HG02981 (cell line): ENCODE measurements around the gene LRIT2.

Experiments
- ATAC-seq: cut with Tn5 transposase; IDR thresholded peaks from one replicate; pipeline ENCODE4 v1.9.1; 2021; ENCODE audit warnings: mild to moderate bottlenecking, moderate library complexity; ENCODE audit not compliant: unreplicated experiment

The LRIT2 gene

DNA sequence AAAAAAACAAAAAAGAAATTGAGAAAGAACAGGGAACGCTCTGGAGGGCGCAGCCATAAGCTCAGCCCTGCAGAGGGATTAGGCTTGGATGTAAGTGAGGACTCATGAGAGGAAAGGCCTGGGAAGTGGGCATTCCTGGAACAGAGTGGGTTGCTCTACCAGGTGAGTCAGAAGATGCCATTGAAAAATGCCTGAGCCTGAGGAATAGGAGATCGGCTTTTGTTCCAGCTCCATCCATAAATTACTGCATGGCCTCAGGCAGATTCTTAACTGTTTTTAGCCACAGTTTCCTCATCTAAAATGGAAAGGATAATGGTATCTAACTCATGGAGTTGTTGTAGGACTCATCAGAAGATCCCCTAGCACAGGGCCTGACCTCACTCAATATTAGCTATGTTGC is 18.4 kb upstream of the LRIT2 start:
- no peak for ATAC-seq

- no peak for ATAC-seq
Observed at GRCh38 chr10:84241185-84241790, 15.9 kb upstream of the LRIT2 start, which contains the start of gene LRIT1. Gene LRIT1 (minus strand): TSS chr10:84241546. CDS start chr10:84241439, 107 bp downstream.

DNA sequence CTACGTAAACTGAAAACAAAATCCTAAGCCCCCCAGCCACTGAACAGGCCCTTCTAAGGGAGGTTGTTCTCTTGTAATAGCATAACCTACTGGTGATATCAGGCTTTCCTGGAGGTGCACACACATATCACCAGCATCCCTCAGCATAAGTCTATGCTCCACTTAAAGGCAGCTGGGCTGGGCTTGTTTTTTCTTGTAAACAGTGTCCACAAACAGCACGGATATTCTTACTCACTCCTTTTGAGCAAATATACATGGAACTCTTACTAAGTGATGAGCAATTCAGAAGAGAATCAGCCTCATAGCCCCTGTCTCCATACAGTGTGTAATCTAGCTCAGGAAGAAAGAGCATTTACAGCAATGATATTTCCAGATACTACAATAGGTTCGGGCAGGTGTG is 13.6 kb upstream of the LRIT2 start:
- no peak for ATAC-seq

DNA sequence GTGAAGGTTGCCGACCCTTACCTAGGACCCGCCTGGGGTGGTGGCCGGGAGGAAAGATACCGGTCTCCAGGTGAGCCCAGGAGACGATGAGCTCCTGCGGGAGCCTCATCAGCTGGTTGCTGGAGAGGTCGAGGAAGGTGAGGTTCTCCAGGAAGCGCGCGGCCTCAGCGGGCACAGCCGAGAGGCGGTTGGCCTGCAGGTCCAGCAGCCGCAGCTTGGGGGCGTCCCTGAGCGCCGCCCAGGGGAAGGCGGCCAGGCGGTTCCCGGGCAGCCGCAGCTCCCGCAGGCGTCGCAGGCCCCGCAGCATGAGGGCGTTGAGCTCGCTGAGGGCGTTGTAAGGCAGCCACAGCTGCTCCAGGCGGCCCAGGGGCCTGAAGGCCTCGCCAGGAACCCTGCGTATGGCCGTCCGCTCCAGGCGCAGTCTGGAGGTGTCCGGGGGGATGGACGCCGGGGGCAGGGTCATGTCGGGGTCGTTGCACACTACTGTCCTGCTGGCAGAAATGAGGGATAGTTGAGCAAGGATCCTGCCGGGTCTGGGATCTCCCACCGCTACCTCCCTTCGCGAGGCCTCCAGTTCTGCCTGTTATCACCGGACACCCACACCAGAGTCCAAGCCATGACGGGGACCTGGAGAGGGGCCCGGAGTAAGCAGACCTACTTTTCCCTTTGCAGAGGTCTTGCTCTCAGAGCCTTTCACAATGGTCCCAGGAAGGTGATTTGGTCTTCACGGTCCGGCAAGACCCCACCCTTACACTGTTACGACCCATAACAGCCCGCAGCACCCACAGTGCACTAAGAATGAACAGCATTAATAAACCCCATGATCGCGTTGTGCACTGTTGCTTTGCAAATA is 12.1 kb upstream of the LRIT2 start:
- no peak for ATAC-seq

DNA sequence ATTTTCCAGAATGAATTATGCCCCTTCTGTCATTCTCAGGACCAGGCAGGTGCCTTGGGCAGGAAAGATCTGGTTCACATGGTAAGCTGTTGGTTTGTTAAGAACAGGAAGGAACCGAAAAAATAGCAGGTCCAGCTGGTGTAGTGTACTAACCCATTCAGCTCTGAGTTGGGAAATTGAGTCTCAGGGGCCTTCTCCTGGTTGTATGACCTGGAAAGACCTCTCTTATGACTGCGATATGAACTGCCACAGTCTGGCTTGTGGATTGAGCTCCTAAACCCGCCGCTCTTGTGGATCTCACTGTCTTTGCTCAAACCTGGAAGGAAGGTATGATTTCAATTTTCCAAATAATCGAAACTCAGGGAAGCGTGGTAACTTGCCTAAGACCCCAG is 11.5 kb upstream of the LRIT2 start:
- no peak for ATAC-seq

DNA sequence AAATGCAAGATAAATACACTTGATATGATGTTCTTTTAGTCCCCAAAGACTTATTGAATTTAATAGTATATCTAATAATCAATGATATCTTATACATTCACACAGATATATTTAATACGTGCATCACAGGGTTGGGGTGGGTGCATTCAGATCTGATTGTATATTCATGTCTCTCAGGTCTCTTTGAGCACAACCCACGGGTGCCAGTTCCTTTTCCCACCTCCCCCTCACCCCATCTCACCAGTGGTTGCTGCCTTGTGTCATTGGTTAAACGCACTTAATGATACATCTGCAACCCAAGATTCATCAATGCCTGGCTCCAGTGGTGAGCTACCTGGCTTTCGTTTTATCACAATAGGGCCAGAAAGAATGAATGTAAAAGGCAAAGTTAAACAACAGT is 9.8 kb upstream of the LRIT2 start:
- no peak for ATAC-seq

DNA sequence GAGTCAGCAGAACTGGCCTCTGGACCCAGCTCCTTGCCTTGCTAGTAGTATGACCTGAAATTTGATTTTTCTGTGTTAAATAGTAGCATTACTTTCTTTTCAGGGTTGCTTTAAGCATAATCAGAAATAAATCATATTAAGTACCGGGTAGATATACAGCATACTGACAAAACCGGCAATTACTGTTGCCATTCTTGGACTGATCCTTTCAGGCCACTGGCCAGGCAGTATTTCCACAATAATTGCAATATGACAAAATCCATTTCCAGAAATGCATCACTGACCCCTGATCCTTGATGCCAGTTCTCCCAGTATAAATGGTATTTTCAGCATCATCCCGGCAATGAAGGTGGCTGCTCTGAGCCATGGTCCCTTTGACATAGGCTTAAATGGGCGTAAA is 9.1 kb upstream of the LRIT2 start:
- no peak for ATAC-seq

DNA sequence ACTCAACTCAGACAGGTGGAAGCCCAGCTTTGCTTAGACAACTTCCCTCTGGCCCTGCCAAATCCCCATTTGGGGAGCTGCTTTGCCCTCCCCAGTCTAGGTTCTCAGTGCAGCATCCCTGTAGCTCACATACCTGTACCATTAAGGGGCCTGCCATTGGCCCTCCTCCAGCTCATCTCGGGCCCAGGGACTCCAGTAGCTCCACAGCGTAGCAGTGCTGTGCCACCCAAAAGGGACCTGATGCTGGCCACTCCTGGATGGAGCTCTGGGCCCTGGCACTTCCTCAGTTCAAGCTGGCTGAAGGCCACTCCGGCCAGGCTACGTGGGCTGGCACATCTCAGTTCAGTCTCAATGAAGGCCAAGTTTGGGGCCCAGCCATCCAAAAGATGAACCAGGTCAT is 8.6 kb upstream of the LRIT2 start:
- ATAC-seq = no peak

- no peak for ATAC-seq
Observed at GRCh38 chr10:84232376-84232775, 7.0 kb upstream of the LRIT2 start.

GRCh38 chr10:84230359-84230758 is 5.0 kb upstream of the LRIT2 start:
- ATAC-seq = no peak

DNA sequence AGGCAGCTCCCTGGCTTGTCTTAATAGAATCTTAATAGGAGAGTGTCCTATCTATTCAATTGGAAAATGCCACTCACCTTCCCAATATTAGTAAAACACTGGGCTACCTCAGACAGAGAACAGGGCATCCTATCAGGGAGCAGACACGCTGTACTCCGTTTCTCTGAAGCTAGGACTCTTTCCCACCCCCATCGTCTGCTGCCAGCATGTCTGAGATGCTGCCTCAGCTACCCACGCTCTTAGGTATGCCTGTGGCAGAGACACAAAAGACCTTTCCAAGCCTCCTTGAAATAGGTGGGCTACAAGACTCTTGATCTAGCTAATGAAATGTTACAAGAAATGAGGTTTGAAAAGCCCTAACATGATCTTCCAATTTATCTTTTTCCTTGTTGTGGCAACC is 2.5 kb upstream of the LRIT2 start:
- no peak for ATAC-seq

DNA sequence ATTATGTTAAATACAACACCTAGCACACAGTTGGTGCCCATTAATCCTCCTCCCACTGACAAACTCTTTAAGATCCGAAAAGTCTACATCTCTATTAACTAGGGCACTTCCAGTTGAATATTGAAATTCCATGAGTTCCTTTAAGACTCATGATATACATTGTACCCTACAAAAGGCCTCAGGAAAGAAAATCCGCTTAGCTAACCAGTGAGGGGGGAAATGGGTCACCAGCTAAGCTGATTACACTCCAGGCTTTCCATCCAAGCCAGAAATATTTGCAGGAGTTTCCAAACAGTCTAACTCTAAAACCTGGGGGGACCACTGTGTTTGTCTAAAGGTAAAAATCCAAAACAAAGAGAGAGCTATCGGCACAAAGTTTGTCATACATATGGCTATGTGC is 1.3 kb upstream of the LRIT2 start:
- no peak for ATAC-seq

DNA sequence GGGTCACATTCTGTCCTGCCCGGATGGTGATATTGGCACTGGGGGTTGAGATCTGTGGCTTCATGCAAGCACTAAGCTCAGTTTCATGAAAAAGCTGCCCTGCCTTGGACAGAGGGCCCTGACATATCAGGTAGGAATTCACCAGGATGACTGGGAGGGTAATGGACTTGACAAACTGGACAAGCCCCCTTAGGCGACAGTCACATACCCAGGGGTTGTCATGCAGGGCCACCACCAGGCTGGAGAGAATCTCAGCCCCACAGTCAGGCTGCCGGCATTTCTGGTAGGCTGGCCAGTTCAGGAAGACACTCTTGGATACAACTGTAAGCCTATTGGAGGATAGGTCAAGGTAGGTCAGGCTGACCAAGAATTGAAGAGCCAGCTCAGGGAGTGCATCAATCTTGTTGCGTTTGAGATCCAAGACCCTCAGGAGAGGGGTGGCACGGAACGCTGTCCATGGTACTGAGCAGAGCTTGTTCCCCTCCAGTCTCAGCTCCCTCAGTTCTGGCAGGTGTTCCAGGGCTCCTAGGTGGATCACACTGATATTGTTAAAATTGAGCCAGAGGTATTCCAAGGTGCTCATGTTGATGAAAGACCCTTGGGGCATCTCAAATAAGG is 824 bp downstream of the LRIT2 start:
- no peak for ATAC-seq

DNA sequence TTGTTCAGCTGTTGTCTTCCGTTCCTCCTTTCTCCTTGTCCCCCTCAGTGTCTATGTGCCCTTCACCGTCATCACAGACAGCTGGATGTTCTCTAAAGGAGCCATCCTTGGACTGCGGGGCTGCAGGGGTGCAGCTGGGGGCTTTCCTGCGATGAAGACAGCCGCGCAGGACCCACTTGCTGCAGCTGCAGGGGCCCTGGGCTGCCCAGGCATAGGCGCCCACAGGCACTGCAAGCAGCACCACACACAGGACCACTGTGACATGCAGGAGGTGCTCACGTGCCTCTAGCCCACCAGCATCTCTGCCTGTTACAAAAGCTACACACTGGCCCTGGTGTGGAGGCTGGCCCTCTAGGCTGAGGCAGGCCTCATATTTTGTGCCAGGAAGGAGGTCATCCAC is 3.4 kb downstream of the LRIT2 start:
- no peak for ATAC-seq

DNA sequence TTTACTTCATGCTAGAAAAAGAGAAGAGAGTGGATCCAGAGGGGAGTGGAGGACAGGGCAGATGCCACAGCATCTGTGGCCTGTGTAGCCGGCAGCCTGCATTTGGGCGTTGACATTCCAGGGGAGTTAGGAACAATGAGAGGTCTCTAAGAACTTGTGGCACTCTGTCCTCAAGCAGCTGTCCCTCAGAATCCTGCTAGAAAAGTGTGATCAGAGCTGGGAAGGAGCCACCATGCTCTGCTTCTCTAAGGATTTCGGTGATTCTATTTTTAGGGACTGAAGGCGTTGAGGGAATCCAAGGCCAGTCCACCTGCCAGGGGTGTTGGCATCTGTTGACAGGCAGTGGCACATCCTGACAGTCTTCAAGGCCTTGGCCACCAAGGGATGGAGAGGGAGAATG is 7.6 kb downstream of the LRIT2 start:
- ATAC-seq = no peak

DNA sequence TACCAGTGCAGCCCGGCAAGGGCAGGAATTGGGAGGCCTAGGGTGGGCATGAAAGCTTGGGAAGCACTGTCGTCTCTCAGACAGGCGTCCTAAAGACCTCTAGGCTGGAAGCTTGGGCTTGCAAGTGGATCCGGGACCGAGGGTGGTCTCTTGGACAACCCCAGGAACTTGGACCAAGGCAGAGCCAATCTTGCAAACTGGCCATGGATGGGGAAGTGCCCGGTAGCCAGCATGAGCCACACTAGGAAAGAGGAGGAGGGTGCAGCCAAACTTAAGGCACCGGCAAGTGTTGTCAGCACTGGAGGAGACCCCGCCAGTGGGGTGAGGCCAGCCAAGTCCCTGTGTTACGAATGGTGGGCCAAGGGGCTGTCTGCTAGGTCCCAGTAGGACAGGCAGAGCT is 8.5 kb downstream of the LRIT2 start:
- no peak for ATAC-seq

- peak; percentile 93 for ATAC-seq
Observed at GRCh38 chr10:84214612-84215235, 10.6 kb downstream of the LRIT2 start.

GRCh38 chr10:84214046-84214572 is 11.2 kb downstream of the LRIT2 start:
- ATAC-seq = no peak

DNA sequence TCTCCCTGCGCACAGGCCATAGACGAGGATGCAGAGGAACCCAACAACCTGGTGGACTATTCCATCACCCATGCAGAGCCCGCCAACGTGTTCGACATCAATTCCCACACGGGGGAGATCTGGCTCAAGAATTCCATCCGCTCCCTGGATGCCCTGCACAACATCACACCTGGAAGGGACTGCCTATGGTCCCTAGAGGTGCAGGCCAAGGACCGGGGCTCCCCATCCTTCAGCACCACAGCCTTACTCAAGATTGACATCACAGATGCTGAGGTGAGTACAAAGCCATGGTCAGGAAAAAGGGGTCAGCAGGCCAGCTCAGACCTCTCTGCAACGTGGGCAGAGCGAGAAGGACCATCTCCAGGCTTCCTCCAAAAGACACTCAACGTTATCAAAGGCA is 12.3 kb downstream of the LRIT2 start:
- ATAC-seq = no peak

GRCh38 chr10:84212014-84212413 is 13.3 kb downstream of the LRIT2 start:
- no peak for ATAC-seq

- no peak for ATAC-seq
Observed at GRCh38 chr10:84211566-84211965, 13.8 kb downstream of the LRIT2 start.
